GM18951 (cell line): ENCODE results near the gene AATF.

Experiments used
- POLR2A ChIP-seq: IDR thresholded peaks from 4 replicates; pipeline ENCODE4 v1.6.1; 2011; ENCODE audit warnings: mild to moderate bottlenecking; ENCODE audit not compliant: insufficient read length, insufficient read depth; ENCODE audit errors: extremely low read depth
- in situ Hi-C: fragments of 300-500 bp; cut with MboI; formaldehyde crosslinking; loops from one replicate; pipeline ENCODE4 v1.12.0; 2022; ENCODE audit warnings: low sequenced_read_pairs, mixed read lengths, inconsistent platforms; ENCODE audit not compliant: unreplicated experiment

Gene AATF, protein sequence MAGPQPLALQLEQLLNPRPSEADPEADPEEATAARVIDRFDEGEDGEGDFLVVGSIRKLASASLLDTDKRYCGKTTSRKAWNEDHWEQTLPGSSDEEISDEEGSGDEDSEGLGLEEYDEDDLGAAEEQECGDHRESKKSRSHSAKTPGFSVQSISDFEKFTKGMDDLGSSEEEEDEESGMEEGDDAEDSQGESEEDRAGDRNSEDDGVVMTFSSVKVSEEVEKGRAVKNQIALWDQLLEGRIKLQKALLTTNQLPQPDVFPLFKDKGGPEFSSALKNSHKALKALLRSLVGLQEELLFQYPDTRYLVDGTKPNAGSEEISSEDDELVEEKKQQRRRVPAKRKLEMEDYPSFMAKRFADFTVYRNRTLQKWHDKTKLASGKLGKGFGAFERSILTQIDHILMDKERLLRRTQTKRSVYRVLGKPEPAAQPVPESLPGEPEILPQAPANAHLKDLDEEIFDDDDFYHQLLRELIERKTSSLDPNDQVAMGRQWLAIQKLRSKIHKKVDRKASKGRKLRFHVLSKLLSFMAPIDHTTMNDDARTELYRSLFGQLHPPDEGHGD

DNA sequence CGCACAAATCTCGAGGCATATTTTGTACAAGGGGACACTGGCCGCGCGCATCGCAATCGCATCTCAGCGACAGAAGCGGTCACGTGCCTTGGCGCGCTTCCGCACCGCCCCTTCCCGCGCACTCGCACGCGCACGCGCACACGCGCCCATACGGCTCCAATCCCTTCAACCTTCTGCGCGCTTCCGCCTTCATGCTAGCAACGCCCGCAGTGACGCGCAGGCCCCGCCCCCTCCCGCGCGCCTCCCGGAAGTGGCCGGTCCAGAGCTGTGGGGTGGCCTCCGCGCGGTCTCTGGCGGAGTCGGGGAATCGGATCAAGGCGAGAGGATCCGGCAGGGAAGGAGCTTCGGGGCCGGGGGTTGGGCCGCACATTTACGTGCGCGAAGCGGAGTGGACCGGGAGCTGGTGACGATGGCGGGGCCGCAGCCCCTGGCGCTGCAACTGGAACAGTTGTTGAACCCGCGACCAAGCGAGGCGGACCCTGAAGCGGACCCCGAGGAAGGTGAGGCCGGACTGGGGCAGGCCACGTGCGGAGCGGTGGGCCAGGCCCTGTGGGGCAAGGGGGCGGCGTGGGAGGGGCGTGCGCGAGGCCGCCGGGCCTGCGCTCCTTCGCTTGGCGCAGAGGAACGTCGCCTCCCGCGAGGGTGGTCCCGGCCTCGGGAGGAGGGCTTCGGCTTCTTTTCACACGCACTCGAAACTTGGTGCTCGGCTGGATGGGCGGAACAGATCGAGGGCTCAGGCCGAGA lies at the start of gene AATF:
Gene AATF (plus strand): TSS at position 238 of the 744 bp plus-strand sequence. CDS start 172 bp downstream, at position 410.
- in situ Hi-C loops, result no loop called here
- TF ChIP-seq POLR2A, result peak; percentile 91

DNA sequence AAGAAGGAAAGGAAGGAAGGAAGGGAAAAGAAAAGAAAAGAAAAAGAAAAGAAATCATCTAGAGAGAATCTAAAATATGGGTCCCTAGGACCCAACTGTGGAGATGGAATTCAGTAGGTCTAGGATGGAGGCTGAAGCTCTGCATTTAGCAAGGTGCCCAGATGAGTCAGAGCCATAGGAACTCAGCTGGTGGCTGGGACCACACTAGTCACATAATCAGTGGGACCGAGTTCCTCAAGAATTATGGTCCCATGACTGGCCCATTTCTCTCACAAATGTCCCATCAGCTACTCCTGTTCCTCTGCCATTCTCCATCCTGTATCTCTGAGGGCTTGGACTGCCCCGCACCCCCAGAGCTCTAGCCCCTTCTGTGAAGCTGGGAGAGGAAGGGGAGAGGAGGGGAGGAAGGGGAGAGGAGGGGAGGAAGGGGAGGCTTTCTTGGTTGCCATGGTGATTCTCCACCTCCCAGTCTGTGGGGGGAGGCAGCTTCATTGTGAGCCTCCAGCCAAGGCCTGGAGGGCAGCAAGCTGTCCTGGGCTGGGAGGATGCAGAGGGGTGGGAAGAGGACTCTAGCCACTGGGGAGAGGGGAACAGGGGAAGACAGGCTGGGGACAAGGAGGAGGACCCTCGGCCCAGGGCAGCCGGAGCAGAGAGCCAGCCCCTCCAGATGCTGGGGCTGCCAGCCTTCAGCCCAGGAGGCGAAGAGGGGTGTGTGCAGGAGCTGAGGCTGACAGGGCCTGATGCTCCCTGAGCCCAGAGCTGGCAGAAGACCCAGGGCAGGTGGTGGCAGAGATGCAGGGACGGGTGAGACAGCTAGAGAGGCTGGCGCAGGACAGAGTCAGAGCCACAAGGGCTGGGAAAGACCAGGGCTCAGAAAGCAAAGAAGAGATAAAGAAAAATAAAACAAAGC lies 49.2 kb upstream of the AATF start:
- TF ChIP-seq POLR2A, result no peak
- in situ Hi-C loops, result no loop called here

DNA sequence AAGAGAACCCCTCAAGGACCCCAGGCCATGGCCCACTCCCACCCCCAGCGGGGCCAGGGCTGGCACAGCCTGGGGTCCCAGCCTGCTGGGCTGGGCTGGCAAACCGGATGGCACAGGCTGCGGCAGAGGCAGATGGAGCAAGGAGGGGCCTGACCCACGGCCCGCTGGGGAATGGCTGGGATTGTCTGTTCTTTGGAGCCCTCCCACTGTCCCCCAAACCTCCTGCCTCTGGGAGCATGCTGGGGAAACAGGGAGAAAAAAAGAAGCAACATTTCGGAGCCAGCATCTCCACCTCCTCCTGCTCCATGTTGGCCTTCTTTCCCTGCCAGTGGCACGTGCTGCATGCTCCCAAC lies 48.6 kb upstream of the AATF start:
- no peak for TF ChIP-seq POLR2A
- in situ Hi-C loops, result no loop called here

DNA sequence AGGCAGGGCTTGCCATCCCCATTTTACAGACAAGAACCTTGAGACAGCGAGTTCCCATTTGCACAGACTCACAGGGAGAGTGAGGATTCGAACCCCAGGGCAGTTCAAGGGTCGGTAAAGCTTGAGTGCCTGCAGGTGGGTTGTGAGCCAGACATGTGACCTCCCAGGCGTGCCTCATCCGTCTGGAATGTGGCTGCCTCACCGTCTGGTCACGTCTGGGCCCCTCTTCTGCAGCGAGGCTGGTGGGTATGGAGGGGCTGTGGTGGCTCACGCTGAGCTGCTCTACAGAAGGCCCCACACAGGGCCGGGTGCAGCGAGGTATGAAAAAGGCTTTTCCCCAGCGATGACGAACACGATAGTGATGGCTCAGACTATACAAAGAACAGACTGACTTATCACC lies 47.2 kb upstream of the AATF start:
- in situ Hi-C loops, result no loop called here
- TF ChIP-seq POLR2A, result no peak

DNA sequence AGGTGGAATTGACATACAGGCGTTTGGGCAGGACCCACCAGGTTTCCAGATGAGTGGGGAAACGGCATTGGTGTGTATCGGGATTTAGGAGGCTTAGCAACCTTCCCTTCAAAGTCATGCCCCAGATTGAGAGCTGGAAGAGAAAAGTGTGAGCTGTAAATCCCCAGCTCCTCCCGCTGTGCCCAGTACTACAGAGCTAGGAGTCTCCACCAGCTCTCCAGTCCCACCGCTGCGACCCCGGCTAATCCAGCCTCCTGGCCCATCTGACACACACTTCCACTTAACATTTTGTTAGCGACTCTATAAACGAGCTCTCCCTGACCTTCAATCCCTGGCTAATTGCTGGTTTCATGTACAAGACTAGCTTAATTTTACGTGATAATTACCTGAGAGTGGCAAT lies 41.3 kb upstream of the AATF start:
- no peak for TF ChIP-seq POLR2A
- in situ Hi-C loops, result no loop called here

DNA sequence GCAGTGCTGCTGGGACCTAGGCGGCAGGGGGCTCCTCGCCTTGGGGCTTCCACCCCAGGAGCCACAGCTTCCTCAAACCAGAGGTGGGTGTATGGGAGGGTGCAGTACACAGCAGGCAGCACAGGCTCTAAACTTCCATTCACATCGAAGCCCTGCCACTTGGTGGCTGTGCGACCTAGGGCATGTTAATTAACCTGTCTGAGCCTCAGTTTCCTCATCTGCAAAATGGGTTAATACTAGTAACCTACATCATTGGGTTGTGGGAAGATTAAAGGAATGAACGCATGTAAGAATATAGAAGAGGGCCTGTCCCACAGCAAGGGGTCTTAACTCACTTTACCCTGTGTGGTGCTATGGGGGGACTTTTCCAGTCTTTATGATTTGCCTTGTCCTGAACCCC lies 38.2 kb upstream of the AATF start:
- in situ Hi-C loops, result no loop called here
- TF ChIP-seq POLR2A, result no peak

DNA sequence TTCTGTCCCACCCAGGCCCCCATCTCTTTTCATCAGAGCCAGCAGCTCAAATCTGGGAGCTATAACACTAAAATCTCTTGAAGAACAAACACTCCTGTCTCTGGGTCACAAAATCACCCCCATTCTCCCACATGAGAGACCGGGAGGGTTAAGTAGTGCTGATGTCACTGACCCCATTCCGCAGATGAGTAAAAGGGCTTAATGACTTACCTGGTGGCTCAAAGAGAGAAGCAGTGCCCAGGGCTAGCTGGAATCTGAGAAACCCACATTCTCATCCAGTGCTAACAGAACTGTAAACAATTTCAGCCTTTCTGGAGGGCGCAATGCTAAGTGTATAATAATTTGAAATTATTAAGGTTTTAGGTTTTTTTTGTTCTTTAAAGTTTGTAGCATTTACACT lies 37.8 kb upstream of the AATF start:
- no peak for TF ChIP-seq POLR2A
- in situ Hi-C loops, result no loop called here

DNA sequence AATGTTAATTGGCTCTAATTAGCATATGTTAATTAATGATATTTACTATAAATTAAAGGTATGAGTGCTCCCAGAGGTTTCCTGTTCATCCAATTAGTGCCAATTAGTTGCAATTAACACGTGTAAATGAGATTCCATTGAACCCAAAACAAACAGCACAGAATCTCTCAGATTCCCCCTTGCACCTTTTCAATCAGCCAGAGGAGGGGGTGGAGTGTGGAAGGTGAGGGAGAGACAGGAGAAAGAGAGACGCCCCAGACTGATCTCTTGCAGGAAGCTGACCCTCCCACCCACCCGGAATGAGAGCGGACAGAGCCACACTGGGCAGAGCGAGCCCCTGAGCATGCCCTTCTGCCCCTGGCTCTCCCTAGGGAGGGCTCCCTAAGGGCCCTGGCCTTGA lies 35.6 kb upstream of the AATF start:
- TF ChIP-seq POLR2A, result no peak

DNA sequence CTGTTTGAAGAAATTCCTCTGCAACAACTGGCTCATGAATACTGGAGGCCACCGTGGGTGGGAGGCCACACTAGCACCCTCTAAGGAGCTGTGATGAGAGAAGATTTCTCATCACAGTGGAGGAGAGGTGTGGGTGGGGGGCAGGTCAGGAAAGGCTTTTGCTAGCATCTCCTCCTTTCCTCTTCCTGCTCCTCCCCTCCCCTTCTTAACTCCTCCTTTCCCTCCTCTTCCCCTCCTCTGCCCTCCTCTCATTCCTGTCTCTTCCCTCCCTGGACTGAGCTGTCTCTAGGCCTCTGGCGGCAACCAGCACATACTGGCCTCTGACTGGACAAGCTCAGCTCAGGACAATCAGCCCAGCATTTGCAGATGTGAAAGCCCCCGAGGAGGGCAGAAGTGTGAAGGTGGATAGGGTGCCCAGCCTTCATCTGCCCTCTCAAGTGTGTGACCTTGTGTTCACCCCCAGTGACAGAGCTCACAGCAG lies 30.5 kb upstream of the AATF start:
- no peak for TF ChIP-seq POLR2A
- in situ Hi-C loops, result no loop called here

More for the DNA sequence above, 35.6 kb upstream of the AATF start:
- in situ Hi-C loops, result no loop called here

DNA sequence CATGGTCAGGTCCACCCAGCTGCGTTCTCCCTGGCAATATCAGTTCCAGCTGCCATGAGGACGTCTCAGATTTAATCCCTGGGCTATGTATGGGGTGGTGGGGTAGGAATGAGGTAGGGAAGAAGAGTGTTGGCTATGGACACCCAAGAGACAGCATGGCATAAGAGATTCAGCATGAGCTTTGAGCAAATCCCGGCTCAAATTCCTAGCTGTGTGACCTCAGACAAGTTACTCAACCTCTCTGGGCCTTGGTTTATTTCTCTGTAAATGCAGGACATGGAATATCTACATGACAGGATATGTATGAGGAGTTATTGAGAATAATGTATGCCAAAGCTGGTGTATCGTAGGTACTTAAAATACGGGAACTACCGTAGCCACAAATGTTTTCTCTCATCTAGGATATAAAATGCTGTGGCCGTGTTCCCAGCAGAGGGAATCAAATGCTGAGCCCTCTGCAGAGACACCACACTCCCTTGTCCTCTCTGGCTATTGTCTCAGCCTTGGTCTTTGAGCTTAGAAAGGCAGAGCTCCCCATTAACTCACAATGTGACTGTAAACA lies 29.3 kb upstream of the AATF start:
- in situ Hi-C loops, result no loop called here

DNA sequence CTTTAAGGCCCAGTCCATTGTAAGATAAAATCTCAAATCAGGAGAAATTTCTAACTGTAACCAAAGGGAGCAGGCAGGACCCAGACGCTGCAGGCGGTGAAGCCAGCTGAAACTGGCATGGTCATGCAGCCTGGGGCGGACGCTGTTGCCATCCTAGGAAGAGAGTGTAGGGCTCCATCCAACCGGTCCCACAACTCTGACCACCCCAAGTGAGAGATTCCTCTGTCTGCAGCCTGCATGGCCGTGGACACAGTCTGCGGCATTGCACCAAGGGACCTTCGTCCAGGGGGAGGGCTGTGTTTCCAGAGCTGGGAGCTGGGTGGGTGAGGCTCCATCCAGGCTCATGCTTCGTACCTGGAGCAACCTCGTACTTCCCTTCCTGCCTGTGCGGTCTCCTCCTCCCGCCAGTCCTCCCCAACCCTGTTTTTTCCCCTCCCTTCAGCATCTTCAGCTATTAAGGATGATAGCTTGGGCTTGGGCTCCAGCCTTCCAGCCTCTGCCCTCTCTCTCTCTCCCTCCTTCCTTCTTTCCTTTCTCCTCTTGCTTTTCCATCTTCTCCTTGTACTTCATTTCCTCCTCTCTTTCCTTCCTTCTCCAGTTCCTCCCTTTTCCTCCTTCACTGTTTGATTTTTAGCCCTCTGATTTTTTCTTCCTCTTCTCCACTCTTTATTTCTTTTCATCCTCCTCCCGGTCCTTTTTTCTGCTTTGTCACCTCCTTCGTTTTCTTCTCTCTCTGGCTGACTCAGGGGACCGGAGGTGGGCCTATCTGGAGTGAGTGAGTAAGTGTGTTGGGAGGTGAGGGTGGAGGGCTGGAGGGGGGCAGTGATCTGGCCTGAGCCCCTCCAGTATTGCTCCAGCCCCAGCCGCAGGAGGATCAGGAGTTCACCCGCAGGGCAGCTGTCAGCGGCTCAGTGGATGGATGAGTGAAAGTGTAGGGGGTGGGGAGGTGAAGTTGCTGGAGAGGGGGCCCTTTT lies 28.4 kb upstream of the AATF start:
- in situ Hi-C loops, result no loop called here
- no peak for TF ChIP-seq POLR2A

More for the DNA sequence above, 29.3 kb upstream of the AATF start:
- TF ChIP-seq POLR2A, result no peak

DNA sequence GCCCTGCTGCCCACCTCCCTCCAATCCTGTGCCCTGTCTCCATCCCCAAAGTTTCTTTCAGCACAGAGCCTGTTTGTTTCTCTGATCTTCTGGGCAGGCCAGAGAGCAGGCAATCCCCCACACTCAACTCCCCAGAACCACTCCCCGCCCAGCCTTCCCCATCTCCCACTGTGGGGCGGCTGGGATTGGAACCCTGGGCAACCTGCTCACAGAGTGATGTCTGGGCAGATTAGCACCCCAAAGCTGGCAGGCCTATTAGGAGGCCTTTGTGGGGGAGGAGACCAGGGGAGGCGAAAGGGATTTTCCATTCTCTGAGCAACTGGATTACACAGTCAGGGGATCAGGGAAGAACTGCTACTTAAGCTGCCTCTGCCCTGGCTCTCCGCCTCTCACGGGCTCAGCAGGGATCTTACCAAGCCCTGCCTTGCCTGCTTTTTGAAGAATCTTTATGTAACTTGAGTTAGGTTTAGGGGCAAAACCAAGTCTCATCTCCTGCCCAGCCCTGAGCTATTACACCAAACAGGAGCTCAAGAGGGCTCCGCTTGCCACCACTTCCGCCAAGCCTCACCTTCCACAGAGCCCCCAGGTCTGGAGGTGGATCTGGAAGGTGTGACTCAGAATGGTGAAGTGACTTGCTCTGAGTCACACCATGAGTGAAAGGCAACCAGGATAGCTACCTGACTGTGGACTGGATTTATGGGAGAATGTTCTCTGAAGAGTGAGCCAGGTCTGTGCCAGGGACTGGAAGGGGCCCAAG lies 27.5 kb upstream of the AATF start:
- in situ Hi-C loops, result no loop called here

More for the DNA sequence above, 27.5 kb upstream of the AATF start:
- TF ChIP-seq POLR2A, result no peak
